ENCODE data around the gene SREBF2.

Gene SREBF2

DNA sequence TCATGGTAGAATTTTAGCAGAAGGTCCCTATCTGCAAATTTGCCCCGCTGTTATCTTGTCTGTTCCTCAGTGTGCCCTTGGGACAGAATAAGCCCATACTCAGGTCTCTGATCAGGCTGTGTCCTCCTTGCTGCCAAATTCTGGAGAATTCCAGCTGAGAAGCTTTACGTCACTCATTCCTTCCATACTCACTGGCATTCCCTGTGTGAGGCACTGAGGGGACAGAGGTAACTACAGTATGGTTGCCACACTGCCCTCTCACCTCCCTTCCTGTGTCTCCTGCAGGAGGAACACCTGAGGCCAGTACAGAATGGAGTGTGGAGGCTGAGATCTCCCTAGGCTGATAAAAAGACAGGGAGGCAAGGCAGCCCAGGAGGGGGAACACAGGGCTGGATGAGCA is 50.5 kb downstream of the SREBF2 start:
- H3K36me3 ChIP-seq (ENCODE audit: control insufficient read depth, insufficient read depth, low read length): peaks cover 98% of the 10 kb centered on the region
- 100% methylated on average over 1 to 2 of the region's 2 CpGs for WGBS, 2 experiments (ENCODE audit: insufficient coverage in 2 of 2)

DNA sequence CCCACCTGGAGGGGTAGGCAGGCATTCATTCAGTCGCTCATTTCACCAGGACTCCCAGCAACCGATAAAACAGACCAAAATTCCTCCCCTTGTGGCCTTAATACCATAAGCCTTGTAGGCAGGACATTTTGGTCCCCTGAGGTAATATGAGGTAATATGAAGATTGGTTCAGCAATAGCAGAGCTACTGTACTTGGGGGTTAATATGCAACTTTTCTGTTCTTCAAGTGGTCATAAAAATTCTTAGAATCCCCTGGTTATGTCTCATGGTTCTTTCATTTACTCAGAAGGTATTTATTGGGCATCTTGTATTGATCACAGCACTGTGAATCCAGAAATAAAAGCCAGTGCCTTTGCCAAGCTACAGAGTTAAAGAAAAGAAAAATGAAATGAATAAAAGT is 52.2 kb downstream of the SREBF2 start:
- Histone ChIP-seq H3K4me1 (ENCODE audit: control insufficient read depth, insufficient read depth, low read length, poor library complexity, severe bottlenecking) (no peaks in the 10 kb centered on the region), H3K36me3 (ENCODE audit: control insufficient read depth, insufficient read depth, low read length) (peaks cover 98% of the 10 kb centered on the region), H3K27ac (ENCODE audit: low read depth, low read length, severe bottlenecking) (no peak overlapping the region), H3K4me3 (ENCODE audit: extremely low read depth, insufficient read depth, low read length, poor library complexity, severe bottlenecking) (no peak overlapping the region), H3K9me3 (ENCODE audit: control insufficient read depth, low read length) (no peaks in the 10 kb centered on the region)
- no CpG with 5 or more reads among the region's 2 CpGs for WGBS, 2 experiments (ENCODE audit: insufficient coverage in 2 of 2)

More for the DNA sequence above, 50.5 kb downstream of the SREBF2 start:
- no peak overlapping the region for H3K27ac ChIP-seq (ENCODE audit: low read depth, low read length, severe bottlenecking)
- H3K4me1 ChIP-seq (ENCODE audit: control insufficient read depth, insufficient read depth, low read length, poor library complexity, severe bottlenecking): no peaks in the 10 kb centered on the region
- no peak overlapping the region for H3K4me3 ChIP-seq (ENCODE audit: extremely low read depth, insufficient read depth, low read length, poor library complexity, severe bottlenecking)
- H3K9me3 ChIP-seq (ENCODE audit: control insufficient read depth, low read length): no peaks in the 10 kb centered on the region

DNA sequence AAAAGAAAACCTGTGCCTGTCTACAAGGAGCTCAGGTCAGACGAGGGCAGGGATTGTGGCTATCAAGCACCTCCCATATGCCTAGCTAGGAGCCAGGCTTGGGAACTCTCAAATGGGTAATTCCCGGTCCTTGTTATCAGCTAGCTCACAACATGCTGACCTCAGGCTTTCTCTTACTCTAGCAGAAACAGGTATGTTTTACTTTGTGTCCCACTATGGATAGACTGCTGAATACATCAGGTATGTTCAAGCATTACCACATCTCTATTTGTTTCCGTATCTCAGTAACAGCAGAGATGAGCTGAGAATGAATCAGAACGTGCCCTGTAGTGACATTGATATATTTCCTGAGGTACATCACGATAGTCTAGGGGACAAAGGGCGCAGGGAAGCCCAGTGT is 52.6 kb downstream of the SREBF2 start:
- Histone ChIP-seq H3K4me3 (ENCODE audit: extremely low read depth, insufficient read depth, low read length, poor library complexity, severe bottlenecking) (no peak overlapping the region), H3K4me1 (ENCODE audit: control insufficient read depth, insufficient read depth, low read length, poor library complexity, severe bottlenecking) (no peaks in the 10 kb centered on the region), H3K36me3 (ENCODE audit: control insufficient read depth, insufficient read depth, low read length) (peaks cover 98% of the 10 kb centered on the region), H3K27ac (ENCODE audit: low read depth, low read length, severe bottlenecking) (no peak overlapping the region), H3K9me3 (ENCODE audit: control insufficient read depth, low read length) (no peaks in the 10 kb centered on the region)
- 92 to 97% methylated on average over 5 to 6 of the region's 6 CpGs for WGBS, 2 experiments (ENCODE audit: insufficient coverage in 2 of 2)

DNA sequence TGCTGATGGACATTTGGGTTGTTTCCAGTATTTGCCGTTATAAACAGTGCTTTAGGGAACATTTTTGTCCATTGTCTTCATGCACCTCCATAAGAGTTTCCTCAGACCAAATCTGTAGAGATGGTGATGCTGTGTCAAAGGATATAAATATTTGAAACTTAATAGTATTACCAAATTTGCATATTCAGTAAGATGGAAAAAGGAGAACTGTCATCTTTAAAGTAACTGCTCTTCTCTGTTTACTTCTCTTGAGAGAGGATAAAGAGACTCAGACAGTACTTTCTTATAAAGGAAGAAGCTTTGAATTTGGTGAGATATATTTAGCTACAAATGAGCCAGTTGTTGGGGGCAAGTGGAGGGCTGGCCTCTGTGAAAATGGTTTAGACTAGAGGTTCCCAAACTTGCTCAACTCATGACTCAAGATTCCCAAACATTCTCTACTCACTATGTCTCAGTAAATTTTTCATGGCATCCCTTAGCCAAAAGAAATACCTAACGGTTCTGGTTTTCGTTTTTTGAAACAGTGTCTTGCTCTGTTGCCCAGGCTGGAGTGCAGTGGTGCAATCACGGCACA is 55.8 kb downstream of the SREBF2 start:
- WGBS, 2 experiments (ENCODE audit: insufficient coverage in 2 of 2): 100% methylated on average over 3 of the region's 4 CpGs; no CpG with 5 or more reads in 1 of the 2 experiments
- peaks cover 98% of the 10 kb centered on the region for H3K36me3 ChIP-seq (ENCODE audit: control insufficient read depth, insufficient read depth, low read length)
- no peak overlapping the region for H3K4me3 ChIP-seq (ENCODE audit: extremely low read depth, insufficient read depth, low read length, poor library complexity, severe bottlenecking)
- H3K9me3 ChIP-seq (ENCODE audit: control insufficient read depth, low read length): no peaks in the 10 kb centered on the region
- H3K4me1 ChIP-seq (ENCODE audit: control insufficient read depth, insufficient read depth, low read length, poor library complexity, severe bottlenecking): no peaks in the 10 kb centered on the region
- H3K27ac ChIP-seq (ENCODE audit: low read depth, low read length, severe bottlenecking): no peak overlapping the region

DNA sequence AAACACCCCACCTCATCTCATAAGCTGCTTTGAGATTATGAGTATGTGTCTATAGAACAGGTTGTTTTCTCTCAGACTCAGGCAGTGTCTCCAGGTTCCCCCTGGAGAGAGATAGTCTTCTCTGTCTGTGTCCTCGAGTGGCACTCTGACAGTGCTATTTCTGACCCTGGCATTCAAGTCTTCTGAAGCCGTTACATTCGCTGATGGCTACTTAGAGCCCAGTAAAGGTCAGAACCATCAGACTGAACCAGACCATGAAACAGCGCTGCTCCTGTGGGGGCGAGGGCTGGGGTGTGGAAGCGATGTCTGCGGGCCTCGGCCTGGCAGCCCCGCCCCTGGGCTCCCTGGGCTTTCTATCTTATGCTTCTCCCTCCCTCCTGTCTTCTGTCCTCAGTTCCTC is 58.5 kb downstream of the SREBF2 start:
- peaks cover 94% of the 10 kb centered on the region for H3K36me3 ChIP-seq (ENCODE audit: control insufficient read depth, insufficient read depth, low read length)
- WGBS, 2 experiments (ENCODE audit: insufficient coverage in 2 of 2): 94 to 95% methylated on average over 3 to 6 of the region's 9 CpGs

DNA sequence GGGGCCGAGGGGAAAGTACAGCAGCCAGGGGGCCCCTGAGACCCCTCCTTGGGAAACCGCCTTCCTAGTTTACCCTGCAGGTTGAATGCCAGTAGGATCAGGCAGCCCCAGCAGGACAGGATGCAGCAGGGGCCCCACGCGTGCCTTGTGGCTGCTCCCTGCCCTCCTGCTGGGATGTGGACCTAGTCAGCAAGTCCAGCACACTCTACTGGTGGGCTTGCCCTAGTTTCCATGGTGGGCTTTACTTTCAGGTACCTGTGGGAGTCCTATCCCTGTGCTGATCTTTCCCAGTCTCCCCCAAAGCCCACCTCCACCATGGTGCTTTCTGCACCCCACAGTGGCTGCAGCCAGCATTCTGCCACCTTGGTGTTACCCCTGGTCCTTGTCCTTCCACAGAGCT is 59.8 kb downstream of the SREBF2 start:
- Histone ChIP-seq H3K4me1 (ENCODE audit: control insufficient read depth, insufficient read depth, low read length, poor library complexity, severe bottlenecking) (no peaks in the 10 kb centered on the region), H3K36me3 (ENCODE audit: control insufficient read depth, insufficient read depth, low read length) (peaks cover 94% of the 10 kb centered on the region), H3K9me3 (ENCODE audit: control insufficient read depth, low read length) (no peaks in the 10 kb centered on the region), H3K27ac (ENCODE audit: low read depth, low read length, severe bottlenecking) (no peak overlapping the region), H3K4me3 (ENCODE audit: extremely low read depth, insufficient read depth, low read length, poor library complexity, severe bottlenecking) (no peak overlapping the region)
- 96 to 98% methylated on average over 4 of the region's 4 CpGs for WGBS, 2 experiments (ENCODE audit: insufficient coverage in 2 of 2)

More for the DNA sequence above, 58.5 kb downstream of the SREBF2 start:
- Histone ChIP-seq H3K27ac (ENCODE audit: low read depth, low read length, severe bottlenecking) (no peak overlapping the region), H3K4me3 (ENCODE audit: extremely low read depth, insufficient read depth, low read length, poor library complexity, severe bottlenecking) (no peak overlapping the region), H3K4me1 (ENCODE audit: control insufficient read depth, insufficient read depth, low read length, poor library complexity, severe bottlenecking) (no peaks in the 10 kb centered on the region), H3K9me3 (ENCODE audit: control insufficient read depth, low read length) (no peaks in the 10 kb centered on the region)

DNA sequence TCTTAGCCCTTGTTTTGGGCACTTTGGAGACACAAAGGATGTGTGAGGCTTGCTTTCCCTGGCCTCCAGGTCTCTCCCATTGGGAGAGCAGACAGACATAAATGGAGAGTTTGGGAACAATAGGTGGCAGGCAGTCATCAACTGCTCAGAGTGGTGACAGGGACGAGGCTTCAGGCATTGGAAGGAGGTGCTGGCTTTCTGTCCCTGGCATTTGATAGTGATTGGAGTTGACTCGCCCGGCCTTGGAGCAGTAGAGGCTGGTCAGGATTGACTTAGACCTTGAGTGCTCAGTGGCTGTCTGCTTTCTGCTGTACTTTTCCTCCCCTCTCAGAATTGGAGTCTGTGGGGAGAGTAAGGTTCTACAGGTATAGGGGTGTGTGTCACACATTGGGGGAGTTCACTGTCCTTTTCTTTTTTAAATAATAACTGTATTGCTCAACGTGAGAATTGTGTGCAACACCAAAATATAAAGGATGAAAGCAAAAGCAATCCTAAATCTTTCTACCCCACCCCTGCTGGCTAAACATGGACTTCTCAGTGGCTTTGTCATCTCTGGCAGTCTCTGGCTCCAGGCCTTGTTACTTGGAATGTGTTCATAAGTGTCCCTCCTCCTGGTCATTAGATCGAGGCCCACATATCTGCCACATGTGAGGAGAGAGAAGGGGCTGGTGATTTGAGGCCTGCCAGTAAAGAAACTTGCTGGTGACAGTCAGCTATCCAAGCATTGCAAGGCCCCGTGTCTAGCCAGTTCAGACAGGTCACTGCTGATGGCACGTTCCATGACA is 60.9 kb downstream of the SREBF2 start:
- Histone ChIP-seq H3K9me3 (ENCODE audit: control insufficient read depth, low read length) (no peaks in the 10 kb centered on the region), H3K27ac (ENCODE audit: low read depth, low read length, severe bottlenecking) (no peak overlapping the region), H3K4me3 (ENCODE audit: extremely low read depth, insufficient read depth, low read length, poor library complexity, severe bottlenecking) (no peak overlapping the region), H3K36me3 (ENCODE audit: control insufficient read depth, insufficient read depth, low read length) (peaks cover 94% of the 10 kb centered on the region), H3K4me1 (ENCODE audit: control insufficient read depth, insufficient read depth, low read length, poor library complexity, severe bottlenecking) (no peaks in the 10 kb centered on the region)
- WGBS, 2 experiments (ENCODE audit: insufficient coverage in 2 of 2): 94 to 96% methylated on average over 6 of the region's 7 CpGs

DNA sequence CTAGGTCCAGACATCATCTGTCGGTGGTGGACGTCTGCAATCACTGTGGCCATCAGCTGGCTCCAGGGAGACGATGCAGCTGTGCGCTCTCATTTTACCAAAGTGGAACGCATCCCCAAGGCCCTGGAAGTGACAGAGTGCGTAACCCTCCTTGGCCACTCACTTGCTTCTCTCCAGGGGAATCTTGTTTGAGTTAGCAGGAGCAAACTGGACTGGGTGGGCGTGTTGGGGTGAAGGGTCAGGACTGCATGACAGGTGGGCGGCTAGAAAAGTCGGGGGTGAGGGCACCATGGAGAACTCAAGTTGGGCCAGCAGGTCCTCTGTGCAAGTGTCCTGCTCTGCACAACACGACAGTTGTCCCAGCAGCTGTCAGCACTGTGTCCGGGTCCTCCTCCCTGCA is 65.7 kb downstream of the SREBF2 start:
- Histone ChIP-seq H3K36me3 (ENCODE audit: control insufficient read depth, insufficient read depth, low read length) (peaks cover 94% of the 10 kb centered on the region), H3K27ac (ENCODE audit: low read depth, low read length, severe bottlenecking) (no peak overlapping the region), H3K4me1 (ENCODE audit: control insufficient read depth, insufficient read depth, low read length, poor library complexity, severe bottlenecking) (no peaks in the 10 kb centered on the region), H3K4me3 (ENCODE audit: extremely low read depth, insufficient read depth, low read length, poor library complexity, severe bottlenecking) (no peak overlapping the region), H3K9me3 (ENCODE audit: control insufficient read depth, low read length) (no peaks in the 10 kb centered on the region)
- WGBS, 2 experiments (ENCODE audit: insufficient coverage in 2 of 2): 95 to 97% methylated on average over 9 to 11 of the region's 11 CpGs

DNA sequence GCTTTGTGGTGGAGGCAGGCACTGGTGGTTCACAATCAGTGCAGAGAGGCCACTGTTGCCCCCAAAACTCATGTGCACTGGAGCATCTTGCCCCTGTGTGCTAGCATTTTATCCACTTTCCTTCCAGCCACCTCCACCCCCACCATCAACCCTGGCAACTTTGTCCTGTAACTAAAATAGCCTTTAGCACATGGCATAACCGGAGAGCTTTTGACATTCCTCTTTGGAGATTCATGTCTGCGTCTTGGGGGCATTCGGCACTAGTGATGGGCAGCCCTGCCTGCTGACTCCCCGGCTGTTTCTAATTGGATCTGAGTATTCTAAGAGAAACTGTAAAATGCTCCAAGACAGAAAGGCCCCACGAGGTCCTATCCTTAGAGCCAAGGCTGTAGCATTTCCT is 66.2 kb downstream of the SREBF2 start:
- WGBS, 2 experiments (ENCODE audit: insufficient coverage in 2 of 2): 93 to 100% methylated on average over 4 to 5 of the region's 5 CpGs
- Histone ChIP-seq H3K4me3 (ENCODE audit: extremely low read depth, insufficient read depth, low read length, poor library complexity, severe bottlenecking) (no peak overlapping the region), H3K27ac (ENCODE audit: low read depth, low read length, severe bottlenecking) (no peak overlapping the region), H3K4me1 (ENCODE audit: control insufficient read depth, insufficient read depth, low read length, poor library complexity, severe bottlenecking) (no peaks in the 10 kb centered on the region), H3K9me3 (ENCODE audit: control insufficient read depth, low read length) (no peaks in the 10 kb centered on the region), H3K36me3 (ENCODE audit: control insufficient read depth, insufficient read depth, low read length) (peaks cover 94% of the 10 kb centered on the region)

DNA sequence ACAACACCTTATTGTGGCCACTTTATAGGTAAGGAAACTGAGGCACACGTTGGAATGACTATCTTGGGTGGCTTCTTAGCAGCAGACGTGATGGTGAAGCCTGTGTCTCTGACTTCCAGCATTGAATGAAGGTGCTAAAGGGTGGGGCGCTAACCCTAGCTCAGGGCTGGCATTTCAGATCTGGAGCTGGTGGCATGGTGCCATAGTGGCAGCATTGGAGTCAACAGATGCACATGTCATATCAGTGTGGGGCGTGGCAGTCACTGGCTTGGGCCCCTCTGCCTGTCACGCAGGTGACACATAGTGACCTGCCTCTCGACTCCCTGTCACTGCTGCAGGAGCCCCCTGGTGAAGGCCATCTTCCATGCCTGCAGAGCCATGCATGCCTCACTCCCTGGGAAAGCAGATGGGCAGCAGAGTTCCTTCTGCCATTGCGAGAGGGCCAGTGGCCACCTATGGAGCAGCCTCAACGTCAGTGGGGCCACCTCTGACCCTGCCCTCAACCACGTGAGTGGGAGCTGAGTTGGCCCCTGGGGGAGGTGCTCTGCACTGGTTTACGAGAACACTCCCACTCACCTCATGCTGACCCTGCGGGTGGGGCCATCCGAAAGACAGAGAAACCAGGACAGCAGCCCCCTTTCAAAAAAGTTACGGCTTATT is 67.2 kb downstream of the SREBF2 start:
- WGBS, 2 experiments (ENCODE audit: insufficient coverage in 2 of 2): 94 to 98% methylated on average over 12 to 13 of the region's 13 CpGs
- no peak overlapping the region for H3K4me3 ChIP-seq (ENCODE audit: extremely low read depth, insufficient read depth, low read length, poor library complexity, severe bottlenecking)
- H3K36me3 ChIP-seq (ENCODE audit: control insufficient read depth, insufficient read depth, low read length): peaks cover 94% of the 10 kb centered on the region
- H3K27ac ChIP-seq (ENCODE audit: low read depth, low read length, severe bottlenecking): no peak overlapping the region
- H3K9me3 ChIP-seq (ENCODE audit: control insufficient read depth, low read length): no peaks in the 10 kb centered on the region
- H3K4me1 ChIP-seq (ENCODE audit: control insufficient read depth, insufficient read depth, low read length, poor library complexity, severe bottlenecking): no peaks in the 10 kb centered on the region

Data from mesodermal cell (in vitro differentiated cells).